BE2C (cell line): ENCODE data around the gene TMEM161A.

ENCODE experiments used
- DNase-seq: peaks from one replicate; pipeline ENCODE4 v3.0.0-alpha.2; 2020
- H3K27me3 ChIP-seq: fragments of 250-450 bp; sonication (Bioruptor Pico); 2 replicates; pipeline ENCODE4 v1.5.1; 2020; ENCODE audit warnings: mild to moderate bottlenecking
- H3K36me3 ChIP-seq: fragments of 250-450 bp; sonication (Bioruptor Pico); 2 replicates; pipeline ENCODE4 v1.5.1; 2020; ENCODE audit warnings: mild to moderate bottlenecking
- H3K4me1 ChIP-seq: fragments of 250-450 bp; sonication (Bioruptor Pico); 2 replicates; pipeline ENCODE4 v1.5.1; 2020
- H3K4me3 ChIP-seq: 2 replicates; pipeline ENCODE4 v1.5.1; 2011; ENCODE audit warnings: low read depth, low read length
- H3K9me3 ChIP-seq: fragments of 250-450 bp; sonication (Bioruptor Pico); 2 replicates; pipeline ENCODE4 v1.5.1; 2020
- CTCF ChIP-seq: IDR thresholded peaks from 2 replicates; pipeline ENCODE4 v1.5.1; 2012; ENCODE audit warnings: mild to moderate bottlenecking, low read depth, low read length

The TMEM161A gene

DNA sequence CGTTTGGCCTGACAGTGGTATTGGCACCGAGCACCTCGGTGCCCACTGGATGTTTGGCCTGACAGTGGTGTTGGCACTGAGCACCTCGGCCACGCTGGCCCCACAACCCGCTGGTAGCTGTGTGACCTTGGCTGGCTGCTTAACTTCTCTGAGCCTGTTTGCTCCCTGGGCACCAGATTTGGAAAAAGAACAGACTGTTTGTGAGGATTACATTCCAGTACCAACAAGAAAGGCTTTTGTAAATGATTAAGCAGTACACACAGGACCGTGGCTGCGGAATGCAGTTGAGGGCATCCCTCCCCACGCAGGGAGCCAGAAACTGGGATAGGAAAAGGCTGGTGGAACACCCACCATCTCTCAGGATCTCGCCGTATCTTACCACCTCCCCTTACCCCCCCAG, 42.6 kb downstream of the TMEM161A start:
- DNase-seq = no peak
- H3K27me3 ChIP-seq = no peaks in the 10 kb centered on the region
- H3K36me3 ChIP-seq = no peaks in the 10 kb centered on the region
- H3K4me1 ChIP-seq = no peaks in the 10 kb centered on the region
- H3K9me3 ChIP-seq = no peaks in the 10 kb centered on the region
- TF ChIP-seq CTCF = no peak
- no peak overlapping the region for H3K4me3 ChIP-seq

GRCh38 chr19:19094513-19094912, 43.8 kb downstream of the TMEM161A start:
- no peaks in the 10 kb centered on the region for H3K4me1 ChIP-seq
- H3K9me3 ChIP-seq = no peaks in the 10 kb centered on the region
- no peak for TF ChIP-seq CTCF
- no peaks in the 10 kb centered on the region for H3K27me3 ChIP-seq
- no peak for DNase-seq
- no peak overlapping the region for H3K4me3 ChIP-seq
- no peaks in the 10 kb centered on the region for H3K36me3 ChIP-seq

GRCh38 chr19:19087676-19088075, 50.6 kb downstream of the TMEM161A start:
- no peaks in the 10 kb centered on the region for H3K36me3 ChIP-seq
- H3K4me1 ChIP-seq = no peaks in the 10 kb centered on the region
- H3K27me3 ChIP-seq = no peaks in the 10 kb centered on the region
- no peak for DNase-seq
- H3K4me3 ChIP-seq = no peak overlapping the region
- no peaks in the 10 kb centered on the region for H3K9me3 ChIP-seq
- no peak for TF ChIP-seq CTCF

DNA sequence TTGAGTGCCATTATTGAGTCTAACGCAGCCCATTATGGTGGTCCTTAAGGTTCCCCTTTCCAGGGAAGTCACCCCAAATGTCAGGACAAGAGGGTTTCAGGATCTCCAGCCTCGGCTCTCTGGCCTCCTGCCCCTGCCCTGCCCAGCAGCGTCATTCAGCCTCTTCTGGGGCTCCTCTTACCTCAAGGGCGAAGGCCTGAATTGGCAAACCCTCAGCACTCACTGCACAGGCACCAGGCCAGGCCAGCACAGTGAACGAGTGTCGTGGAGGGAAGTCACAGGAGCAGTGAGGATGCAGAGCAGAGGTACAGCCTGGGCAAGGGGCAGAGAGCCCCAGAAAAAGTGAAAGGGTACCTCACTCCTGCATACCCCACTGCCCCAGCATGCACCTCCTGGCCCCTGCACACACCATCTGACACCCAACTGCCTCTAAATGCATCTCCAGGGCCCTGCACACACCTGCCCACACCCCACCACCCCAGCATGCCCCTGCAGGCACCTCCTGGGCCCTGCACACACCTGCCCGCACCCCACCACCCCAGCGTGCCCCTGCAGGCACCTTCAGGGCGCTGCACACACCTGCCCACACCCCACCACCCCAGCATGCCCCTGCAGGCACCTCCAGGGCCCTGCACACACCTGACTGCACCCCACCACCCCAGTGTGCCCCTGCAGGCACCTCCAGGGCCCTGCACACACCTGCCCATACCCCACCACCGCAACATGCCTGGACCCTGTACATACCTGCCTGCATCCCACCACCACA, 54.7 kb downstream of the TMEM161A start:
- Histone ChIP-seq H3K4me1 (no peaks in the 10 kb centered on the region), H3K36me3 (no peaks in the 10 kb centered on the region), H3K4me3 (no peak overlapping the region), H3K27me3 (no peaks in the 10 kb centered on the region), H3K9me3 (no peaks in the 10 kb centered on the region)
- DNase-seq = no peak
- no peak for TF ChIP-seq CTCF

GRCh38 chr19:19081642-19082151, 56.6 kb downstream of the TMEM161A start:
- no peaks in the 10 kb centered on the region for H3K4me1 ChIP-seq

More at GRCh38 chr19:19081642-19082151, 56.6 kb downstream of the TMEM161A start:
- no peak for DNase-seq
- no peaks in the 10 kb centered on the region for H3K27me3 ChIP-seq
- no peaks in the 10 kb centered on the region for H3K36me3 ChIP-seq
- no peaks in the 10 kb centered on the region for H3K9me3 ChIP-seq
- no peak for TF ChIP-seq CTCF
- no peak overlapping the region for H3K4me3 ChIP-seq
